Measurements from ENCODE around the gene BEND7. TPM values are rescaled to one million over a fixed set of nuclear protein-coding genes. Genes with fewer than 3 reads are reported as not detected.
A peak's percentile ranks its signal among the peaks of the same experiment; 100 is the strongest.

BEND7 gene
- polyA plus RNA-seq, 4 donors: 4.6 to 33.8 (median 21.8) TPM

- Histone ChIP-seq H3K27ac (ENCODE audit: low read depth in 1 of 3, low read length in 2 of 3) (no peak overlapping the region), H3K4me3 (ENCODE audit: low read depth in 1 of 3, low read length in 3 of 3) (no peak overlapping the region), H3K4me1 (ENCODE audit: control insufficient read depth in 3 of 3, insufficient read depth in 2 of 3, low read depth in 1 of 3, low read length in 2 of 3) (no peaks in the 10 kb centered on the region), H3K36me3 (ENCODE audit: control insufficient read depth in 3 of 3, insufficient read depth in 2 of 3, low read depth in 1 of 3, low read length in 3 of 3) (peaks cover under 1 to 8% (median 3%) of the 10 kb centered on the region in 3 donors), H3K27me3 (ENCODE audit: control insufficient read depth in 3 of 3, insufficient read depth in 3 of 3, low read length in 3 of 3) (no peaks in the 10 kb centered on the region), H3K9me3 (ENCODE audit: control insufficient read depth in 2 of 2, insufficient read depth in 1 of 2, low read depth in 1 of 2, low read length in 1 of 2) (no peaks in the 10 kb centered on the region)
- no peak for FAIRE-seq
- no peak for DNase-seq
- WGBS, 3 donors: 71 to 90% (median 76%) methylated on average over 1 of the region's 1 CpG
These were observed 43.2 kb downstream of the BEND7 start for GRCh38 chr10:13485623-13486022.

GRCh38 chr10:13483951-13484350, 44.9 kb downstream of the BEND7 start:
- H3K36me3 ChIP-seq (ENCODE audit: control insufficient read depth in 3 of 3, insufficient read depth in 2 of 3, low read depth in 1 of 3, low read length in 3 of 3): peaks cover 0 to 5% (median 3%) of the 10 kb centered on the region in 3 donors
- no peaks in the 10 kb centered on the region for H3K27me3 ChIP-seq (ENCODE audit: control insufficient read depth in 3 of 3, insufficient read depth in 3 of 3, low read length in 3 of 3)
- DNase-seq (peak in 1 of 2 donors; percentile 63), FAIRE-seq (no peak)
- H3K4me3 ChIP-seq (ENCODE audit: low read depth in 1 of 3, low read length in 3 of 3): no peak overlapping the region
- H3K27ac ChIP-seq (ENCODE audit: low read depth in 1 of 3, low read length in 2 of 3): peak overlapping the region in 1 of 3 donors; percentile 35
- H3K4me1 ChIP-seq (ENCODE audit: control insufficient read depth in 3 of 3, insufficient read depth in 2 of 3, low read depth in 1 of 3, low read length in 2 of 3): no peaks in the 10 kb centered on the region
- WGBS, 3 donors: 40 to 56% (median 50%) methylated on average over 9 of the region's 9 CpGs
- no peaks in the 10 kb centered on the region for H3K9me3 ChIP-seq (ENCODE audit: control insufficient read depth in 2 of 2, insufficient read depth in 1 of 2, low read depth in 1 of 2, low read length in 1 of 2)

GRCh38 chr10:13483073-13483472, 45.7 kb downstream of the BEND7 start:
- FAIRE-seq (no peak), DNase-seq (peak in 1 of 2 donors; percentile 34)
- no peaks in the 10 kb centered on the region for H3K9me3 ChIP-seq (ENCODE audit: control insufficient read depth in 2 of 2, insufficient read depth in 1 of 2, low read depth in 1 of 2, low read length in 1 of 2)
- no peaks in the 10 kb centered on the region for H3K4me1 ChIP-seq (ENCODE audit: control insufficient read depth in 3 of 3, insufficient read depth in 2 of 3, low read depth in 1 of 3, low read length in 2 of 3)
- H3K4me3 ChIP-seq (ENCODE audit: low read depth in 1 of 3, low read length in 3 of 3): no peak overlapping the region
- peaks cover 0 to 5% (median 3%) of the 10 kb centered on the region in 3 donors for H3K36me3 ChIP-seq (ENCODE audit: control insufficient read depth in 3 of 3, insufficient read depth in 2 of 3, low read depth in 1 of 3, low read length in 3 of 3)
- H3K27ac ChIP-seq (ENCODE audit: low read depth in 1 of 3, low read length in 2 of 3): no peak overlapping the region
- no peaks in the 10 kb centered on the region for H3K27me3 ChIP-seq (ENCODE audit: control insufficient read depth in 3 of 3, insufficient read depth in 3 of 3, low read length in 3 of 3)
- 64 to 68% (median 66%) methylated on average over 3 of the region's 3 CpGs for WGBS, 3 donors

GRCh38 chr10:13481690-13482089, 47.1 kb downstream of the BEND7 start:
- Histone ChIP-seq H3K4me3 (ENCODE audit: low read depth in 1 of 3, low read length in 3 of 3) (no peak overlapping the region), H3K4me1 (ENCODE audit: control insufficient read depth in 3 of 3, insufficient read depth in 2 of 3, low read depth in 1 of 3, low read length in 2 of 3) (no peaks in the 10 kb centered on the region), H3K27ac (ENCODE audit: low read depth in 1 of 3, low read length in 2 of 3) (peak overlapping the region in 1 of 3 donors; percentile 41), H3K36me3 (ENCODE audit: control insufficient read depth in 3 of 3, insufficient read depth in 2 of 3, low read depth in 1 of 3, low read length in 3 of 3) (peaks cover 0 to 8% (median 3%) of the 10 kb centered on the region in 3 donors), H3K9me3 (ENCODE audit: control insufficient read depth in 2 of 2, insufficient read depth in 1 of 2, low read depth in 1 of 2, low read length in 1 of 2) (no peaks in the 10 kb centered on the region), H3K27me3 (ENCODE audit: control insufficient read depth in 3 of 3, insufficient read depth in 3 of 3, low read length in 3 of 3) (no peaks in the 10 kb centered on the region)
- WGBS, 3 donors: 65 to 89% (median 76%) methylated on average over 10 of the region's 10 CpGs
- FAIRE-seq (no peak), DNase-seq (peak; percentile 1 to 39)

GRCh38 chr10:13475124-13475523, 53.7 kb downstream of the BEND7 start:
- Histone ChIP-seq H3K36me3 (ENCODE audit: control insufficient read depth in 3 of 3, insufficient read depth in 2 of 3, low read depth in 1 of 3, low read length in 3 of 3) (peaks cover 0 to 15% (median 2%) of the 10 kb centered on the region in 3 donors), H3K4me1 (ENCODE audit: control insufficient read depth in 3 of 3, insufficient read depth in 2 of 3, low read depth in 1 of 3, low read length in 2 of 3) (no peaks in the 10 kb centered on the region), H3K9me3 (ENCODE audit: control insufficient read depth in 2 of 2, insufficient read depth in 1 of 2, low read depth in 1 of 2, low read length in 1 of 2) (peaks cover 0 to 7% of the 10 kb centered on the region in 2 donors), H3K27ac (ENCODE audit: low read depth in 1 of 3, low read length in 2 of 3) (no peak overlapping the region), H3K27me3 (ENCODE audit: control insufficient read depth in 3 of 3, insufficient read depth in 3 of 3, low read length in 3 of 3) (no peaks in the 10 kb centered on the region), H3K4me3 (ENCODE audit: low read depth in 1 of 3, low read length in 3 of 3) (no peak overlapping the region)
- FAIRE-seq (no peak), DNase-seq (no peak)

- Histone ChIP-seq H3K27me3 (ENCODE audit: control insufficient read depth in 3 of 3, insufficient read depth in 3 of 3, low read length in 3 of 3) (no peaks in the 10 kb centered on the region), H3K4me3 (ENCODE audit: low read depth in 1 of 3, low read length in 3 of 3) (no peak overlapping the region), H3K36me3 (ENCODE audit: control insufficient read depth in 3 of 3, insufficient read depth in 2 of 3, low read depth in 1 of 3, low read length in 3 of 3) (peaks cover 0 to 15% (median 2%) of the 10 kb centered on the region in 3 donors), H3K27ac (ENCODE audit: low read depth in 1 of 3, low read length in 2 of 3) (no peak overlapping the region), H3K9me3 (ENCODE audit: control insufficient read depth in 2 of 2, insufficient read depth in 1 of 2, low read depth in 1 of 2, low read length in 1 of 2) (peaks cover 0 to 7% of the 10 kb centered on the region in 2 donors), H3K4me1 (ENCODE audit: control insufficient read depth in 3 of 3, insufficient read depth in 2 of 3, low read depth in 1 of 3, low read length in 2 of 3) (no peaks in the 10 kb centered on the region)
- DNase-seq (no peak), FAIRE-seq (no peak)
- 97 to 99% (median 98%) methylated on average over 26 of the region's 26 CpGs for WGBS, 3 donors
These were observed 54.8 kb downstream of the BEND7 start for GRCh38 chr10:13473986-13474385.

GRCh38 chr10:13472359-13472758, 56.5 kb downstream of the BEND7 start:
- WGBS, 3 donors: 98% methylated on average over 19 of the region's 19 CpGs
- Histone ChIP-seq H3K36me3 (ENCODE audit: control insufficient read depth in 3 of 3, insufficient read depth in 2 of 3, low read depth in 1 of 3, low read length in 3 of 3) (peaks cover 0 to 14% (median 2%) of the 10 kb centered on the region in 3 donors), H3K27ac (ENCODE audit: low read depth in 1 of 3, low read length in 2 of 3) (no peak overlapping the region), H3K9me3 (ENCODE audit: control insufficient read depth in 2 of 2, insufficient read depth in 1 of 2, low read depth in 1 of 2, low read length in 1 of 2) (peaks cover 0 to 7% of the 10 kb centered on the region in 2 donors), H3K4me1 (ENCODE audit: control insufficient read depth in 3 of 3, insufficient read depth in 2 of 3, low read depth in 1 of 3, low read length in 2 of 3) (no peaks in the 10 kb centered on the region), H3K27me3 (ENCODE audit: control insufficient read depth in 3 of 3, insufficient read depth in 3 of 3, low read length in 3 of 3) (no peaks in the 10 kb centered on the region), H3K4me3 (ENCODE audit: low read depth in 1 of 3, low read length in 3 of 3) (no peak overlapping the region)
- FAIRE-seq (no peak), DNase-seq (no peak)

GRCh38 chr10:13470270-13470669, 58.5 kb downstream of the BEND7 start:
- no peak overlapping the region for H3K27ac ChIP-seq (ENCODE audit: low read depth in 1 of 3, low read length in 2 of 3)
- DNase-seq (no peak), FAIRE-seq (no peak)
- 82 to 98% (median 87%) methylated on average over 3 of the region's 3 CpGs for WGBS, 3 donors
- no peaks in the 10 kb centered on the region for H3K27me3 ChIP-seq (ENCODE audit: control insufficient read depth in 3 of 3, insufficient read depth in 3 of 3, low read length in 3 of 3)
- peaks cover 0 to 7% of the 10 kb centered on the region in 2 donors for H3K9me3 ChIP-seq (ENCODE audit: control insufficient read depth in 2 of 2, insufficient read depth in 1 of 2, low read depth in 1 of 2, low read length in 1 of 2)
- no peaks in the 10 kb centered on the region for H3K4me1 ChIP-seq (ENCODE audit: control insufficient read depth in 3 of 3, insufficient read depth in 2 of 3, low read depth in 1 of 3, low read length in 2 of 3)
- peaks cover 0 to 13% (median 0%) of the 10 kb centered on the region in 3 donors for H3K36me3 ChIP-seq (ENCODE audit: control insufficient read depth in 3 of 3, insufficient read depth in 2 of 3, low read depth in 1 of 3, low read length in 3 of 3)
- H3K4me3 ChIP-seq (ENCODE audit: low read depth in 1 of 3, low read length in 3 of 3): no peak overlapping the region

GRCh38 chr10:13462551-13462950, 66.3 kb downstream of the BEND7 start:
- H3K4me3 ChIP-seq (ENCODE audit: low read depth in 1 of 3, low read length in 3 of 3): no peak overlapping the region
- FAIRE-seq (no peak), DNase-seq (no peak)
- peaks cover 0 to 4% (median 0%) of the 10 kb centered on the region in 3 donors for H3K36me3 ChIP-seq (ENCODE audit: control insufficient read depth in 3 of 3, insufficient read depth in 2 of 3, low read depth in 1 of 3, low read length in 3 of 3)
- H3K27ac ChIP-seq (ENCODE audit: low read depth in 1 of 3, low read length in 2 of 3): no peak overlapping the region
- no peaks in the 10 kb centered on the region for H3K4me1 ChIP-seq (ENCODE audit: control insufficient read depth in 3 of 3, insufficient read depth in 2 of 3, low read depth in 1 of 3, low read length in 2 of 3)
- H3K9me3 ChIP-seq (ENCODE audit: control insufficient read depth in 2 of 2, insufficient read depth in 1 of 2, low read depth in 1 of 2, low read length in 1 of 2): no peaks in the 10 kb centered on the region
- H3K27me3 ChIP-seq (ENCODE audit: control insufficient read depth in 3 of 3, insufficient read depth in 3 of 3, low read length in 3 of 3): no peaks in the 10 kb centered on the region

All from small intestine (tissue), 7 donors.